A673 (cell line): ENCODE data around the gene SMIM45.

ENCODE experiments used
- CTCF ChIP-seq: fragments of 300-800, 200-600 bp; sonication (generic); conservative IDR thresholded peaks from 2 replicates; pipeline ENCODE4 v1.5.1; 2017; ENCODE audit warnings: low read depth, mild to moderate bottlenecking, antibody characterized with exemption, low read length, moderate library complexity, mixed read lengths
- EZH2 ChIP-seq: fragments of 200-600 bp; sonication (generic); IDR thresholded peaks from 2 replicates; pipeline ENCODE4 v1.6.1; 2017; ENCODE audit warnings: borderline replicate concordance, low read depth, mild to moderate bottlenecking, mixed read lengths, antibody characterized with exemption, low read length; ENCODE audit not compliant: poor library complexity, severe bottlenecking

- no peak for TF ChIP-seq CTCF
- TF ChIP-seq EZH2, result no peak
These were observed 34.5 kb upstream of the SMIM45 start for GRCh38 chr22:41917375-41917902.
